ENCODE results near the gene HSDL1. TPM values are rescaled to one million over a fixed set of nuclear protein-coding genes. Genes with fewer than 3 reads are reported as not detected.

Gene HSDL1
- total RNA-seq, 1 donor from 2014 or later: 29.2 TPM

DNA sequence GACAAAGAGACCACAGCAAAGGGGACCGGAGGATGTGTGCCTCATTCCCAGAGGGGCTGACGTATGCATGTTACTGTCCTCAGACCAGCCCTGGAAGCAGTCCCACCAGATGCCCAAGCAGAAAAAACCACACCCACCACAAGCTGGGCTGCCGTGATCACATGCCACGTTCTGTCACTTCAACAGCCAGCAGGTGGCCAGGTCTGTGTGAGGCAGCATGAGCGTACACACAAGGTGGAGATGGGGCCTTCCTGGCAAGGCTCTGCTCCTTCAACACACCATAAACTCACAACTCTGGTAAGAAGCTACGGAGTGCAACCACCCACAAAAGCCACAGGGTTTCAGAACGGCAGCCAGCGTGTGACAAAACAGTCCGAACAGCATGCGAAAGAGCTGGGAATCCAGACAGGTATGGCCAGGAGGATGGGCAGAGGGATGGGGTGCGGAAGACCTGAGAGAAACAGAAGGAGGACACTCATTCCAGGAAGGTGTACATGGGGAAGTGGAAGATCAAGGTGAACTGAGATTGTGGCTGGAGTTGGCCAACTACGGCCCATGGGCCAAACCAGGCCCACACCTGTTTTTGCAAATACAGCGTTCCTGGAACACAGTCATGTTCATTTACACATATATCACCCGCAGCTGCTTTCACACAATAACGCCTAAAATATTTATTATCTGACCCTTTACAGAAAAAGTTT lies 56.1 kb downstream of the HSDL1 start:
- Histone ChIP-seq H4K20me1 (ENCODE audit: insufficient read depth, low read length) (peaks cover 30% of the 10 kb centered on the region), H3K4me3 (ENCODE audit: insufficient read depth, low read depth, low read length) (no peak overlapping the region), H3K9ac (ENCODE audit: low read length) (no peak overlapping the region), H3K4me1 (ENCODE audit: insufficient read depth, low read length) (no peaks in the 10 kb centered on the region), H3K27me3 (ENCODE audit: insufficient read depth, low read length) (no peaks in the 10 kb centered on the region), H3K4me2 (ENCODE audit: low read length) (no peak overlapping the region), H3K9me3 (ENCODE audit: insufficient read depth, low read depth, low read length) (no peaks in the 10 kb centered on the region), H3K79me2 (ENCODE audit: insufficient read depth, low read length) (no peaks in the 10 kb centered on the region), H3K36me3 (ENCODE audit: insufficient read depth, low read length) (peaks cover 49% of the 10 kb centered on the region), H2AFZ (ENCODE audit: low read depth, low read length) (no peak overlapping the region), H3K27ac (ENCODE audit: low read depth, low read length) (no peak overlapping the region)
- peaks cover 7% of the 10 kb centered on the region for H3K36me3 Mint-ChIP-seq (ENCODE audit: low read depth, unreplicated experiment)
- FAIRE-seq (no peak), DNase-seq (ENCODE audit: low read depth) (no peak)
- no peak overlapping the region for H3K27ac Mint-ChIP-seq (ENCODE audit: unreplicated experiment)
- H3K27me3 Mint-ChIP-seq (ENCODE audit: low read depth, unreplicated experiment): no peaks in the 10 kb centered on the region
- H3K4me3 Mint-ChIP-seq (ENCODE audit: unreplicated experiment): no peak overlapping the region
- no peaks in the 10 kb centered on the region for H3K9me3 Mint-ChIP-seq (ENCODE audit: unreplicated experiment)
- no peaks in the 10 kb centered on the region for H3K4me1 Mint-ChIP-seq (ENCODE audit: low read depth, unreplicated experiment)
- TF ChIP-seq, protein P1, sequence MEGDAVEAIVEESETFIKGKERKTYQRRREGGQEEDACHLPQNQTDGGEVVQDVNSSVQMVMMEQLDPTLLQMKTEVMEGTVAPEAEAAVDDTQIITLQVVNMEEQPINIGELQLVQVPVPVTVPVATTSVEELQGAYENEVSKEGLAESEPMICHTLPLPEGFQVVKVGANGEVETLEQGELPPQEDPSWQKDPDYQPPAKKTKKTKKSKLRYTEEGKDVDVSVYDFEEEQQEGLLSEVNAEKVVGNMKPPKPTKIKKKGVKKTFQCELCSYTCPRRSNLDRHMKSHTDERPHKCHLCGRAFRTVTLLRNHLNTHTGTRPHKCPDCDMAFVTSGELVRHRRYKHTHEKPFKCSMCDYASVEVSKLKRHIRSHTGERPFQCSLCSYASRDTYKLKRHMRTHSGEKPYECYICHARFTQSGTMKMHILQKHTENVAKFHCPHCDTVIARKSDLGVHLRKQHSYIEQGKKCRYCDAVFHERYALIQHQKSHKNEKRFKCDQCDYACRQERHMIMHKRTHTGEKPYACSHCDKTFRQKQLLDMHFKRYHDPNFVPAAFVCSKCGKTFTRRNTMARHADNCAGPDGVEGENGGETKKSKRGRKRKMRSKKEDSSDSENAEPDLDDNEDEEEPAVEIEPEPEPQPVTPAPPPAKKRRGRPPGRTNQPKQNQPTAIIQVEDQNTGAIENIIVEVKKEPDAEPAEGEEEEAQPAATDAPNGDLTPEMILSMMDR (IDR thresholded peaks at IDR 0.05; ENCODE audit: insufficient read depth, low read depth, low read length): no peak
- TF ChIP-seq EZH2 (IDR thresholded peaks at IDR 0.05; ENCODE audit: insufficient read depth, low read length): no peak

DNA sequence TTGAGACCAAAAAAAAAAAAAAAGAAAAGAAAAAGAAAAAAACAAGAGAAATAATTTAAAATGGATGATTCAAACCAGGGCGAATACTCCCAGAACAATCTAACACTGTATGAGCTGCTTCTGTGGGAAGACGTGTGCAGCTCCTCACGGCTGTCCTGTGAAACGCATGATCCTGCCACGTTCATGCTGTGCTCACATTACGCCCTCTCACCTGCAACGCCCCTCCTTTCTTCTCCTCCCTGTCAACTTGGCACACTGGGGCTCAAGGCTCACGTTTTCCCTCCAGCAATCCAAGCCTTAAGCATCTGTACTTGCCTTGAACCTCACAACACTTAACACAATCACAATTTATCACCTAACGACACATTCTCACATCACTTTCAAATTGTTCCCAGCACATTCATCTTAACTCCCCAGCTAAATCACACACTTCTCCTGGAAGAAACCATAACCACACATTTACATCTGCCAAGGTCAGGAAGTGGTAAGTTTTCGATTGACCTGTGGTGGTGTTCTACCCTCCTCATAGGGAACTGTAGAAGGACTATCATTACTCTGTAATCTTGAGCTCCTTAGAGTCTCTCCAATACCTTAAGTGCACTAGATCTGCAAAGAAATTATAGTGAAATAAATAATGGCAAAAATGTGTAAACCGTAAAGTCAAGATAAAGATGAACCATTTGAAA lies 57.4 kb downstream of the HSDL1 start:
- Histone ChIP-seq H3K36me3 (ENCODE audit: insufficient read depth, low read length) (peaks cover 42% of the 10 kb centered on the region), H4K20me1 (ENCODE audit: insufficient read depth, low read length) (peaks cover 24% of the 10 kb centered on the region), H3K4me1 (ENCODE audit: insufficient read depth, low read length) (no peaks in the 10 kb centered on the region), H2AFZ (ENCODE audit: low read depth, low read length) (no peak overlapping the region), H3K9ac (ENCODE audit: low read length) (no peak overlapping the region), H3K27ac (ENCODE audit: low read depth, low read length) (no peak overlapping the region), H3K79me2 (ENCODE audit: insufficient read depth, low read length) (no peaks in the 10 kb centered on the region), H3K4me3 (ENCODE audit: insufficient read depth, low read depth, low read length) (no peak overlapping the region), H3K27me3 (ENCODE audit: insufficient read depth, low read length) (no peaks in the 10 kb centered on the region), H3K4me2 (ENCODE audit: low read length) (no peak overlapping the region), H3K9me3 (ENCODE audit: insufficient read depth, low read depth, low read length) (no peaks in the 10 kb centered on the region)
- no peak for TF ChIP-seq EZH2 (IDR thresholded peaks at IDR 0.05; ENCODE audit: insufficient read depth, low read length)
- TF ChIP-seq, protein P1 (IDR thresholded peaks at IDR 0.05; ENCODE audit: insufficient read depth, low read depth, low read length): no peak
- no peak overlapping the region for H3K27ac Mint-ChIP-seq (ENCODE audit: unreplicated experiment)
- no peak overlapping the region for H3K4me3 Mint-ChIP-seq (ENCODE audit: unreplicated experiment)
- DNase-seq (ENCODE audit: low read depth): peak; percentile 6
- FAIRE-seq: no peak
- H3K9me3 Mint-ChIP-seq (ENCODE audit: unreplicated experiment): no peaks in the 10 kb centered on the region
- H3K4me1 Mint-ChIP-seq (ENCODE audit: low read depth, unreplicated experiment): no peaks in the 10 kb centered on the region
- no peaks in the 10 kb centered on the region for H3K27me3 Mint-ChIP-seq (ENCODE audit: low read depth, unreplicated experiment)
- peaks cover 7% of the 10 kb centered on the region for H3K36me3 Mint-ChIP-seq (ENCODE audit: low read depth, unreplicated experiment)

DNA sequence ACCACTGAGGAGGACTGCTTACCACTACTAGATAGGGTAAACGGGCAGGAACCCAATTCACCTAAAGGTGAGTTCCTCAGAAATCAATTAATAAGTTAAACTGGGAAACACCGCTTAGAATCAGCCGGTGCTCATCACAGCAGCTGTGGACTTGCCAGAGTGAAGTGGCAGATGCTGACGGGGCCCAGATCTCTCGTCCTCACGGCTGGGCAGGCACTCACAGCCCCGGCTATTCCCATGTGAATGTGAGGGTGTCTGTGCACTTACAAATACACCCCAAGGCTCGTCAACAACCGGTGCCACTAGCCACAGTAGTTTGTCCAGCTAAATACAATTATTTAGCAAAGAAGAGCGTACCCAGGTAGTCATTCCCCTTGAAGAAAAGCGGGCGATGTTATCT lies 58.0 kb downstream of the HSDL1 start:
- Histone ChIP-seq H3K4me1 (ENCODE audit: insufficient read depth, low read length) (no peaks in the 10 kb centered on the region), H3K27me3 (ENCODE audit: insufficient read depth, low read length) (no peaks in the 10 kb centered on the region), H3K4me3 (ENCODE audit: insufficient read depth, low read depth, low read length) (no peak overlapping the region), H3K9me3 (ENCODE audit: insufficient read depth, low read depth, low read length) (no peaks in the 10 kb centered on the region), H2AFZ (ENCODE audit: low read depth, low read length) (no peak overlapping the region), H3K27ac (ENCODE audit: low read depth, low read length) (no peak overlapping the region), H3K79me2 (ENCODE audit: insufficient read depth, low read length) (no peaks in the 10 kb centered on the region), H3K9ac (ENCODE audit: low read length) (no peak overlapping the region), H3K36me3 (ENCODE audit: insufficient read depth, low read length) (peaks cover 41% of the 10 kb centered on the region), H4K20me1 (ENCODE audit: insufficient read depth, low read length) (peaks cover 24% of the 10 kb centered on the region), H3K4me2 (ENCODE audit: low read length) (no peak overlapping the region)
- FAIRE-seq (no peak), DNase-seq (ENCODE audit: low read depth) (no peak)
- Mint-ChIP-seq H3K4me1 (ENCODE audit: low read depth, unreplicated experiment) (no peaks in the 10 kb centered on the region), H3K36me3 (ENCODE audit: low read depth, unreplicated experiment) (peaks cover 7% of the 10 kb centered on the region), H3K27me3 (ENCODE audit: low read depth, unreplicated experiment) (no peaks in the 10 kb centered on the region), H3K4me3 (ENCODE audit: unreplicated experiment) (no peak overlapping the region), H3K27ac (ENCODE audit: unreplicated experiment) (no peak overlapping the region), H3K9me3 (ENCODE audit: unreplicated experiment) (no peaks in the 10 kb centered on the region)
- no peak for TF ChIP-seq EZH2 (IDR thresholded peaks at IDR 0.05; ENCODE audit: insufficient read depth, low read length)
- TF ChIP-seq, protein P1 (IDR thresholded peaks at IDR 0.05; ENCODE audit: insufficient read depth, low read depth, low read length): no peak

Measured in astrocyte (in vitro differentiated cells and primary cell).